Measurements from ENCODE around the gene IL2RG.

The IL2RG gene

DNA sequence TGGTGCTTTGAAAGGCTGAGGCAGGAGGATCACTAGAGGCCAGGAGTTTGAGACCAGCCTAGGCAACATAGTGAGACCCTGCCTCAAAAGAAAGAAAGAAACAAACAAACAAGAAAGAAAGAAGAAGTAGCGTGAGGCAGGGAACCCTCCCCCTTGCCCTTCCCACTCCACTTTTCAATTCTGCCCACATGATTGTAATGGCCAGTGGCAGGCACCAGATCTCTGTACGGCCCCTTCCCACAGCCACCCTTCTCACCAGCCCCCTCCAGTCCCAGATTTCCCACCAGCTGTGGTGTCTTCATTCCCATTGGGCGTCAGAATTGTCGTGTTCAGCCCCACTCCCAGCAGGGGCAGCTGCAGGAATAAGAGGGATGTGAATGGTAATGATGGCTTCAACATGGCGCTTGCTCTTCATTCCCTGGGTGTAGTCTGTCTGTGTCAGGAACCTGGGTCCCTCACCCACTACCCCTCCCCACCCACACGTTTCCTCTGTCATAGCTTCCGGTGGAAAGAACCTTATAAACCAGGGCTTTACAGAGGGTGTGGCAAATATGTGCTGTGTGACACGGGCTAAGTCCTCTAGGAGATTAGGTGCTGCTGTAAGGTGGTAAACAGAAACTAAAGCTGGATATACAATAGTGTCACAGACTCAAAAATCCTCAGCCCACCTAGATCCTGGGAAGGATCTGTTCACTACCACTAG lies at the start of gene IL2RG:
IL2RG (minus strand) TSS at position 437 of the 703 bp plus-strand sequence; CDS start at position 399, 38 bp downstream.
- no peak for DNase-seq (ENCODE audit: low read depth in 2 of 2)

DNA sequence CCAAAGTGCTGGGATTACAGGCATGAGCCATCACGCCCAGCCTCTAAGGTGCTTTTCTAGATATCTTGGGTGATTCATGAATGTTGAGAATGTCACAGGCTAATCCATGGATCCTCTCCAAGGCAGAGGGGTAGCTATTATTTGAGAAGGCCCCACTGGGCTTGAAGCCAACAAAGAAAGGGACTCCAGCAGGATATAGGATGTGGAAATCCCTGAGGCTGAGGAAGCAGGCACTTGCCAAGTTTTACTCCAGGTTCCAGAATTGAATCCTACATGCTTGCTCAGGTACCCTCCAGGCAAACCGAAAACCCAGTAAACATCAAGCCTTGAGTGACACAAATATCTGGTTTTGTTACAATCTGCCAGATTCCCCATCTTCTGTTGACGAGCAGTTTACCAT lies 49.1 kb upstream of the IL2RG start:
- no peak for DNase-seq (ENCODE audit: low read depth in 2 of 2)

DNA sequence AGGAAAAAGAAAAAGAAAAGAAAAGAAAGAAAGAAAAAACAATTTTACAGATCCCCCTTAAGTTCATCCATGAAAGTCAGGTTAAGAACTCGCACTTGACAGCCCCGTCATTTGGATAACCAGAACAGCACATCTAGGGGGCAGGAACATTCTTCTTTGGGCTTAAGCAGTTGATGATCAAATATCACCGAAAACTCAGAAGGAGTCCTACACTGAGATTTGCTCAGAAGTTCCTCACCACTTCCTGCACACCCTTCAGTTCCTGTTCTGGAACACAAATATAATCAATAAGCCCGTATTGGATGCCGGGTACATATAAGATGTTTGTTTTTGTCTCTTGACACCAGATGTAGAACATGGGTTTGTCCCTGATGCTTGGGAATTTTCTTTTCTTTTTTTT lies 48.0 kb upstream of the IL2RG start:
- DNase-seq (ENCODE audit: low read depth in 2 of 2): no peak

DNA sequence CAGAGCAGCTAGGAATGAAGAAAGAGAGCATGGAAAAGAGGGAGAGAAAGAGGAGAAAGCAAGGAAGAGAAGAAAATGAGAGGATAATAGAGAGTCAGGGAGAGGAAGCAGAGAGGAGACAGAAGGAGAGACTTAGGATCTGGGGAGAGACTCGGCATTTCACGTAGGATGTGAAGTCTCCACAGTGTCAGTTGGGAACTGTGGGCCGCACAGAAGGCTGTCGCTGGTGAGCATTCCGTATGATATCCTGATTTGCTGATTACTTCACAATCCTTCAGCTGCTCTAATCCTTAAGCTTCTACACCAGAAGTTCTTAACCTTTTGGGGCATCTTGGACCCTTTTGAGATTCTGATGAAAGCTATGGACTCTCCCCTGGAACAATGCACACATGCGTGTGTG lies 47.2 kb upstream of the IL2RG start:
- no peak for DNase-seq (ENCODE audit: low read depth in 2 of 2)

DNA sequence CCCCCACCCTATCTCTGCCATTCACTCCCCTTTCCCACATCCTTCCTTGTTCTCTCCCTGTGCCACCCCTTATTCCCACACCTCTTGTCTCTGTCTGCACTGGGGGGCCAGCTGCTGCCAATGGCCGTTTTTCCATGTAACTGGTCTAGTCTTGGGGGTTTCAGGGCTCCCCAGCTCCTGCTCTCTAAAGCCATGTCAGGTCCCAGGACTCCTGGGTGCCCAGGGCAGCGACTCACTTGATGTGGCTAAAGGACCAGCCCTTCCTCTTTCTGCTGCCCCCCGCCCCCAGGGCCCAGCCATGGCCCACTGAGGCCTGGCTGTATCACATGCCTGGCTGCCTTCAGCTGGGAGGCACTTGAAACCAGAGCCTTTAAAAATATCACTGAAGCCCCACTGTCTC lies 43.3 kb upstream of the IL2RG start:
- no peak for DNase-seq (ENCODE audit: low read depth in 2 of 2)

DNA sequence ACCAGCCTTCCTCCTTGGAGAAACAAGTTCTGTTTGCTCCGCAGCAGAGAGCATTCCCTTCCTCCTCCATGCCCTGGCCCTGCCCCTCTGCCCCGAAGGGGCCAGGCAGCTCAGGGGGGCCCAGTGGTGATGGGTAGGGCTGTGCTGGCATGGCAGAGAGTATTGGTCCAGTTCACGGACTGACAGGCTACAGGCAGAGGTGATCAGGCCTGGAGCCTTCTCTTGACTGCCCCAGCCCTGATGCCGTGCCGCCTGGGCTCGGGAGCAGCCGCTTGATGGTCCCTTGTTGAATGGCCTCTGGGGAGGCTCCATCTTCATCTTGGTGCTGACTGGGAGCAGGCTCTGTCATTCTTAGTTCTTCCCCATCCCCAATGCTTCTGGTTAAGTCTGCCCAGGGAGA lies 42.8 kb upstream of the IL2RG start:
- DNase-seq (ENCODE audit: low read depth in 2 of 2): no peak

DNA sequence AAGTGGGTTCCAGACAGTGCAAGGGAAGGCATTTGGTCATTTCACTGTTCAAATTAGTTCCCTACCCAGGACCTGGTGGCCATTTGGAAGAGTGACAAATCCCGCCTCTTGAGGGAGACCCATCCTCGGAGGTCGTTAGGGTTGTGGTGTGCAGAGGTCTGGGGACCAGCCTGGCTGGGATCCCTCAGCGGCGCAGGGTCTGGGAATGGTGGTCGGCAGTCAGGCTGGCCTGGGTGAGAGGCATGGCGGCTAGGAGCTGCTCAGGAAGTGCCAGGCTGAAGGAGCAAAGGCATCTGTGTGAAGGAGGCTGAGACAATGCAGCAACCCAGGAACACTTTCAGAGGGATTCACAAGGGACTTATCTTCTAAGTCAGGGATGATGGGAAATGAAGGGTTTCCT lies 40.0 kb upstream of the IL2RG start:
- DNase-seq (ENCODE audit: low read depth in 2 of 2): no peak

DNA sequence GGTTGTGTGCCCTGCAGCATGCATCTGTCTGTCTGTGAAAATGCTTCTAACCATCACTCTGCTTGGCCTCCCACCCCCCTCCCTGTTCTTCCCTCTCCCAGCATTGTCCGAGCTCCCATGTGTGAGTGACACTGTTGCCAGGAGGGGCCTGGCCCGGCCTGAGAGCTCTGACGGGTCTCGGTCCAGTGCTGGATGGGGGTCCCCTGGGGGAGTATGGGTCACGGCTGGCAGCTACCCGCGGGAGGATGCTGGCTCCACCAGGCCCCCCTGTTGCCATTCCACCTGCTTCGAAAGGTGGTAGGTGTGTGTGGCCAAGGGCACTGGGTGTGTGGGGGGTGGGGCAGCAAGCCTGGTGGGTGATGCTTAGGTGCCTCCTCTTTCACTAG lies 36.9 kb upstream of the IL2RG start:
- DNase-seq (ENCODE audit: low read depth in 2 of 2): no peak

DNA sequence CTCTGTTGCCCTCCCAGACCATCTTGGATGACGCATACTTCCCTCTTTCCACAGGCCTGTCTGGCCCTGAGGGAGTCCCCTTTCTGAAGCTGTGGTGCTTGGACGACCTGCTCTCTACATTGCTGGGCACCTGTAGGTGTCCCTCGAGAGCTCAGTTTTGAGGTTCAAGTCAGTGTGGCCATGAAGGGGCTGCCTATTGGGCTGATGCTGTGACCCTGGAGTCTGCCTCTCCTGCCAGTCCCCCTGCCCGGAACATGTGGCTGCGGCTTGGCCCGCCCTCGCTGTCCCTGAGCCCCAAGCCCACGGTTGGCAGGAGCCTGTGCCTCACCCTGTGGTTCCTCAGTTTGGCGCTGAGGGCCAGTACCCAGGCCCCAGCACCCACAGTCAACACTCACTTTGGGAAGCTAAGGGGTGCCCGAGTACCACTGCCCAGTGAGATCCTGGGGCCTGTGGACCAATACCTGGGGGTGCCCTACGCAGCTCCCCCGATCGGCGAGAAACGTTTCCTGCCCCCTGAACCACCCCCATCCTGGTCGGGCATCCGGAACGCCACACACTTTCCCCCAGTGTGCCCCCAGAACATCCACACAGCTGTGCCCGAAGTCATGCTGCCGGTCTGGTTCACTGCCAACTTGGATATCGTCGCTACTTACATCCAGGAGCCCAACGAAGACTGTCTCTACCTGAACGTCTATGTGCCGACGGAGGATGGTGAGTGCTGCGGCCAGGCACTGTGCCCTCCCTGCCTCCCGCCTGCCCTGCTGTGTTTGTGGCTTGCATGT lies 36.3 kb upstream of the IL2RG start:
- DNase-seq (ENCODE audit: low read depth in 2 of 2): no peak

DNA sequence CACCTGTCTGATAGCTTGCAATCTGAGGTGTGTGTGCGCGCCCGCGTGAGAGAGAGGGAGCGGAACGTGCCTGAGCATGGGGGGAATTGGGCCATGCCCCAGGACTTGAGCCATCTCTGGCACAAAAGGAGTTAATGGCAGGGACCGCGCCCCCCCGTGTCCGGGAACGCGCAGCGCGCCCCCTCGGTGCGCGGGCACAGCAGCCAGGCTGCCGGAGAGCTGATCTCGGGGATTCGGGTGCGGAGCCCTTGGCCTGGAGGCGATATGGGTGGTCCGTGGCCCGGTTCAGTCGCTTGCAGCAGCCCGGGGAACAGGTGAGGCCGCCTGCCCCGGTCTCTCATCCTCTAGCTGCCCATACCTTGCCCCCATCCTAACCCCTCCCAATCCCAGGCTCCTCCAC lies 33.3 kb upstream of the IL2RG start, which contains the start of gene NLGN3:
NLGN3 (plus strand) TSS at position 191 of the 400 bp plus-strand sequence. CDS start 2,909 bp downstream, outside the sequence.
- DNase-seq (ENCODE audit: low read depth in 2 of 2): no peak

DNA sequence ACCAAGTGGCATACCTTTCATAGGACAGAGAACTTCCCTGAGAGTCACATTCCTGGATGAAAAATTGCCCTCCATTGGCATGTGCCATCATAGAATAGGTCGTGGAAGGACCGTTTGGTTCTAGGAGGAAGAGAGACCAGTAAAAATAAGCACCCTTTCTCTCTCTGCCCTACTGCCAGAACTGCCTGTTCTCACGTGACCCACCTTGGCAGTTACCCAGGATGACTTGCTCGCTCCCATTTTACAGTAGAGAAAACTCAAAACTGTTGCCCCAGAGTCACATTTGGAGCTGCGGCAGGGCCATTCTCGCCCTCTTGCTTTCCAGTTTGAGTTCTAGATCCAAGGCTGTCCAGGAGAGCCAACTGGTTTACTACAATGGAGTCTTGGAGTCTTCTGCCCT lies 32.1 kb upstream of the IL2RG start:
- no peak for DNase-seq (ENCODE audit: low read depth in 2 of 2)

DNA sequence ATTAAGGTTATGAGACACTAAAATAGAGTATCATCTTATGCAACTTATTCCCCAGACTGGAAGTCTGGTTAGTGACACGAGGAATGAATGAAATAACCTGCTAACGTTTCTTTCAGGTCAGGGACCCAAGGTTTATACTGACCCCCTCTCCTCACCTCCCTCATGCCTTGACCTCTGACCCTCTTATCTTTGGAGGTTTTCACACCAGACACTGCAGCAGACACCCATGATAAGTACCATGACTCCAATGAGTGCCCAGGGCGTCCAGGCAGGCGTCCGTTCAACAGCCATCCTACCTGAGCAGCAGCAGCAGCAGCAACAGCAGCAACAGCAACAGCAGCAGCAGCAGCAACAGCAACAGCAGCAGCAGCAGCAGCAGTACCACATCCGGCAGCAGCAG lies 29.1 kb upstream of the IL2RG start:
- no peak for DNase-seq (ENCODE audit: low read depth in 2 of 2)

DNA sequence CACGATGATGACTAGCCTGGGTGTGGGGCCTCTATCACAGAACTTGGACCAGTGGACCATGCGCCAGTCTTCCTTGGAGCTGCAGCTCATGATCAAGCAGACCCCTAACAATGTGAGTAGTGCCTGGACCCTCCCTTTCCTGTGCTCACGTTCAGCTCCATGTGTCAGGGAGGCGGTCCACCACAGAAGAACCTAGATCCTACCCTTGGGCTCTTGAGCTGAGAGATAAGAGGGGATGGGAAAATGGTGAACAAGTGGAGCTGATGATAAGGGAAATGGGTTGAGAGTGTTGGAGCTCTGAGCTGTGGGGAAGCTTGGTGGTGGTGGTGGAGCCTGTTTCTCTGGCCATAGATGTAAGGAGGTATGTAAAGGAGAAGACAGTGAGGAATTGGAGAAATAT lies 20.1 kb upstream of the IL2RG start:
- no peak for DNase-seq (ENCODE audit: low read depth in 2 of 2)

DNA sequence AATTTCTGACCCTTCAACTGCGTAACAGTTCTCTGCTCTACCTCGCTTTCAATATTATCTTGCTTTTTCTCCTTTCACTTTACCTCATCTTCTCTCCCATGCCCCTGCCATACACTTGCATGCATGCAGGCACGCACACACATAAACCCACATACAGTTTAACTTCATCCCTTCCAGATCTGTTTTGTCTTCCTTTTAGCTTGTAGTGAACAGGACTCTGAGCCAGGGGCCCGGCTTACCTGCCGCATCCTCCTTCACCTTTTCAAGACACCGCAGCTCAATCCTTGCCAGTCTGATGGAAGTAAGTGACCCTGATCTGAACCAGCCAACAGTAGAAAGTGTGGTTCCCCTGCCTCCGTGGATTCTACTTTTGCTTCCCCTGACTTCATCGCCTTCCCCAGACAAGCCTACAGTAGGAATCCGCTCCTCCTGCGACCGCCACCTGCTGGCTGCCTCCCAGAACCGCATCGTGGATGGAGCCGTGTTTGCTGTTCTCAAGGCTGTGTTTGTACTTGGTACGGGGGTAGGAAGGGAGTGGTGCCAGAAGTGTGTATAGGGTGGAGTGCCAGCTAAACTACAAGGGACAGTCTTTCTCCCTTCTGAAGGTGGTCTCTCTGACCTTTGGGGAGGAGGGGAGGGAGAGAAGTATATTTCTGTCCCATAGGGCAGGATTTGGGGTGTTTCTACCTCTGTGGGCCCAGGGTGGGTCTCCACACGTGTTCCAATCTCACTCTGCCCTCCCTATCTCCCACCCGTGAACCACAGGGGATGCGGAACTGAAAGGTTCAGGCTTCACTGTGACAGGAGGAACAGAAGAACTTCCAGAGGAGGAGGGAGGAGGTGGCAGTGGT lies 17.8 kb upstream of the IL2RG start:
- peak in 1 of 2 experiments; percentile 15 for DNase-seq (ENCODE audit: low read depth in 2 of 2)

DNA sequence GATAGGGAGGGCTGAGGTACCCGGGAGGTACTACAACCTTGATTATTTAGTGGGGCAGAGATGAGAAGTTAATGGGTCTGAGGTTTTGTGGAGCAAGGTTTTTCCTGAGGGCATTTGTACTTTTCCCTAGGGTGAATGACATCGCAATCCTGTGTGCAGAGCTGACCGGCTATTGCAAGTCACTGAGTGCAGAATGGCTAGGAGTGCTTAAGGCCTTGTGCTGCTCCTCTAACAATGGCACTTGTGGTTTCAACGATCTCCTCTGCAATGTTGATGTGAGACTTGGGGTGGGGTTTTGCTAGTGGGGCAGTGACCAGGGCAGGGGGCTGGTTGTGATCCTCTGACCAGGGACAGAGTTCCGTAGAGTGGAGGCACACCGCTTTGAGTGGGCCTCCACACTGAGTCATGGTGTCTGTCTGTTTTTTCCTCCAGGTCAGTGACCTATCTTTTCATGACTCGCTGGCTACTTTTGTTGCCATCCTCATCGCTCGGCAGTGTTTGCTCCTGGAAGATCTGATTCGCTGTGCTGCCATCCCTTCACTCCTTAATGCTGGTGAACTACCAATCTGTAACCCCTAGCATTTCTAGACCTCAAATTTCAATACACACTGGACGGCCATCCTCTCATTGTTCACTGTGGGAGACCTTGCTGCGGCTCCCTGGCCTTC lies 16.9 kb upstream of the IL2RG start:
- no peak for DNase-seq (ENCODE audit: low read depth in 2 of 2)

DNA sequence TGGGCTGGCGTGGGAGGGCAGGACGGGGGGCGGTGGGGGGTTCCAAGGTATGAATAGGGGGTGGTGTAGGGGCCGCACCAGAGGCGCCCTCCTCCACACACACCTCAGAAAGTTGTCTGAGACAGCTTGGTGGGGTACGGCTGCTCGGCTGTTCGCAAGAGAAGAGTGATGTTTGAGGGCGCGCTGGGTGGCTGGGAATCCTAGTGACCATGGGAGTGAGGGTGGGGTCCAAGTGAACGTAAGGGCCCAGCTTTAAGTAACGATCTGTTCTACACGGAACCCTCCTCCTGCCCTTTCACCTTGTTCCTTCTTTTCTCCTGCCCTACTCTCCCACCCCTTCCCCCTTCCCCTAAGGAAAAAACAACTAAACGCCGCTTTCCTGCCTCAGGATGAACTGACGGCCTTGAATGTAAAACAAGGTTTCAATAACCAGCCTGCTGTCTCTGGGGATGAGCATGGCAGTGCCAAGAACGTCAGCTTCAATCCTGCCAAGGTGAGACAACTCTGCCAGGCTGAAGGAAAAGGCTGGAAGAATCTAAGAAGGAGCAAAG lies 7.7 kb upstream of the IL2RG start:
- DNase-seq (ENCODE audit: low read depth in 2 of 2): no peak

DNA sequence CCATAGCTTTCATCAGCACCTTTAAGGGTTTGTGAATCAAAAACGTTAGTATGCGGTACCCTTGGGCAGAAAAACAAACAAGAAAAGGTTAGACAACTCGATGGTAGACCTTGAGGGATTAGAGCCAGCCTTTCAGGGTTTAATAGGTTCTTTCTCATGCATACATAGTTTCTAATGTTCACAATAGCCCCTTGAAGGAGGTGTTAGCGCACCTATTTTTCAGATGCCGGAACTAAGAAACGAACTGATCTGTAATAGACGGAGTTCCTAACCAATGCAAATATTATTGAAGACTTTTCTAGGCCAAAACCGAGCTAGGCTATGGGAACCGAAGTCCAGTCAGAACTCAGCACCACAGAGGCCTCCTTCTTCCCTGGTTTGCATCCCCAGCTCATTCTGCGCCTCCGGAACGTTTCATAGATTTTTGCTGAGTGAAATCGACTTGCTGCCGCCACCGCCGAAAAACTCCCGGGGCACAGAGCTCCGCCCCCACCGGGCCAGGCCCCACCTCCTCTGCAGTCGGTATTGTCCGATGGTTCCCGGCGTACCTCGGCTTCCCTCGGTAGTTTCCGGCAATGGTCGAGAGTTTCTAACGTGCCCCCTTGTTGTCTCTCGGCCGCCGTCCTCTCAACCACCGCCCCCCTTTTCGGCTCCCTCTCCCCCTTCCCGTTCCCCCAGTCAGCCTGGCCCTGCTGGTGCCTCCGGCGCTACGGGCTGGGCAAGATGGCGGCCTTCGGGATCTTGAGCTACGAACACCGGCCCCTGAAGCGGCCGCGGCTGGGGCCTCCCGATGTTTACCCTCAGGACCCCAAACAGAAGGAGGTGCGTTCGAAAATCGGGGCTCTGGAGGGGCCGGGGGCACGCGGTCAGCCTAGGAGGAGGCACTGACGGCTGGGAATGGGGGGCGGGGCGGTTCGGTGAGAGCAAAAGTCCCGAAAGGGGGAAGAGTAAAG lies 6.9 kb upstream of the IL2RG start, which contains the start of gene MED12:
MED12 (plus strand) TSS at position 565 of the 953 bp plus-strand sequence; CDS start at position 724, 159 bp downstream.
- DNase-seq (ENCODE audit: low read depth in 2 of 2): peak; percentile 61 to 70

DNA sequence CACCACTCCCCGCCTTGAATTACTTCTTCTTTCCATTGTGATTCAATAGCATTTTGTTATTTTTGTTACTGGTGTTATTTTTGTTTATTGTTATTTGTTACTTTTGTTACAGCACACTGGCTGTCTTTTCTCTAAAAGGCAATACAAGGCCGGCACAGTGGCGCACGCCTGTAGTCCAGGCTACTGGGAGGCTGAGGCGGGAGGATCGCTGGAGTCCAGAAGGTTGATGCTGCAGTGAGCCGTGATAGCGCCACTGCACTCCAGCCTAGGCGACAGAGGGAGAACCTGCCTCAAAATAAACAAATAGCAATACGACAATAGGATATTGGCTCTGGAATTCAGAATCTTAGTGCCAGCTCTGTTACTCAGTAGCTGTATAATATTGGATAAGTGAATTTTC lies 6.0 kb upstream of the IL2RG start:
- DNase-seq (ENCODE audit: low read depth in 2 of 2): no peak

DNA sequence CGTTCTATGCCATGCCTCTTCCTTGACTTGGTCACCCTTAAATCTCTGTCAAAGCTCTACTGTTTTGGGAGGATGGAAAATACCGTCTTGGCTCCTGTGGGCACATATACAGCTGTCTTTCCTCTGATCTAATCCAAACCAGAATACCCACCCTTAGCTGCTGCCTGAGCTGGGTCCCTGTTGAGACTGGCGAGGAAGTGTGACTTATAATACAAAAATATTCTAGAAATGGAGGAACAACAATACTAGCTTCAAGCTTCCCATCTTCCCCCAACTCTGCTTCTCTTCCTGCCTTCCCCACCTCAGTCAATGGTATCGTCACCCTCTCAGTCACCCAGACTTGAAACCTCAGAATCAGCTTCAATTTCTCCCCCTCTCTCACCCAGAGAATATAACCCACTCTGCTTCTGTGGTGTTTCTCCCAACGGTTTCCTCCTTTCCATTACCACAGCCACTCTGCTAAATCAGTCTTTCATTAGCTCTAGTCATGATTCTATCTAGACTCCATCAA lies 599 bp upstream of the IL2RG start:
- no peak for DNase-seq (ENCODE audit: low read depth in 2 of 2)

DNA sequence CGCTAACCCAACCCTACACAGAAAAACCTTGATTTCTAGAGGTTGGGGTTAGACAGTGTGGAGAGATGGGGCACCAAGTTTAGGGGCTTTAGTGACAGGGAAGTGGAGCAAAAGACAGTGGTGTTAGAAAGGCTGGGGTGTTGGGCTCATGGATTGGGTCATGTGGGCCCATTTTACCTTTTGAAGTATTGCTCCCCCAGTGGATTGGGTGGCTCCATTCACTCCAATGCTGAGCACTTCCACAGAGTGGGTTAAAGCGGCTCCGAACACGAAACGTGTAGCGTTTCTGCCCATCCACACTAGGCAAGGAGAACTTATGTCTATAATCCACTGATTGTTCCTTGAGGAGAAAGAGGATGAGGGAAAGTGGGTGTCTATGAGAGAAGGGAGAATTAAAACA lies 2.3 kb downstream of the IL2RG start:
- DNase-seq (ENCODE audit: low read depth in 2 of 2): no peak
